Measurements from ENCODE around the gene SLC11A1. TPM values are rescaled to one million over a fixed set of nuclear protein-coding genes. Genes with fewer than 3 reads are reported as not detected.

SLC11A1 gene
- polyA plus RNA-seq, 1 donor (not counting 4 experiments of a cell fraction or from before 2014, with no cell fraction given), result 0.46 TPM

DNA sequence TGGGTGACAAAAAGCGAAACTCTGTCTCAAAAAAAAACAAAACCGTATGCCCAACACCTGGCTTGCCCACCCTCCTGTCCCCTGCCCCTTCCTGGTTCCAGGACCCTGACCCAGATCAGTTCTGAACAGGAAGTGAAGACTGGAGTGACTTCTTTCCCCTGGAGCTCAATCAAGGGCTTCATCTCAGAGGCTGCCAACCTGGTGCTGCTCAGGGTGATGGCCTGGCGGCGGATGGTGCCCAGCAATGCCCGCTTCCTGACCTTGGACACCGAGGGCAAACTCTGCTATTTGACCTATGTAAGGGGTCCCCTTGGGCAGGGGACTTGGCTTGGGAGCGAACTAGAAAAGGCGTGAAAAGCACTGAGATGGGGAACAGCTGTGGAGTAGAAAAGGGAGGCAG lies 19.5 kb upstream of the SLC11A1 start:
- dilution Hi-C loops (cut with MboI; ENCODE audit: extremely low pct_ligation_motif_present, low sequenced_read_pairs), result no loop called here
- no peak for DNase-seq (ENCODE audit: low read depth, low spot score)
- no peaks in the 10 kb centered on the region for H4K20me1 ChIP-seq (ENCODE audit: control insufficient read depth, extremely low read depth, insufficient read depth, low read length)

DNA sequence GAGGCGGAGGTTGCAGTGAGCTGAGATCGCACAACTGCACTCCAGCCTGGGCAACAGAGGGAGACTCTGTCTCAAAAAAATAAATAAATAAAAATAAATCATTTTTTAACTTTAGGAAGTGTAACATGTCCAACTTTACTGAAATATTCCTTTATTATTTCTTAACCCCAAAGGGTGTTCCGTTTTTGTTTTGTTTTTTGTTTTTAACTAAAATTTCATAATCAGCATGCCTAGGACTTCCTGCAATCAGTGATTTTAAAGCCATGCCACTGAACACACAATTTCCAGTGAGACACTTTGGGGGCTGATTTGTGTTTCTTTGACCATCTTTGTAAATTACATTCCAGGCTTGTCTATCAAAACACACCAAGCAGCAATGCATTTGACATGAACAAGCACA lies 18.3 kb upstream of the SLC11A1 start:
- dilution Hi-C loops (cut with MboI; ENCODE audit: extremely low pct_ligation_motif_present, low sequenced_read_pairs), result no loop called here
- no peaks in the 10 kb centered on the region for H3K36me3 ChIP-seq (ENCODE audit: control insufficient read depth in 2 of 2, extremely low read depth in 1 of 2, insufficient read depth in 2 of 2, low read length in 2 of 2)
- peaks cover 4% of the 10 kb centered on the region for H3K4me1 ChIP-seq (ENCODE audit: control insufficient read depth, extremely low read depth, insufficient read depth, low read length)
- no peaks in the 10 kb centered on the region for H4K20me1 ChIP-seq (ENCODE audit: control insufficient read depth, extremely low read depth, insufficient read depth, low read length)
- H3K79me2 ChIP-seq (ENCODE audit: control insufficient read depth, insufficient read depth, low read length), result no peaks in the 10 kb centered on the region
- no peak overlapping the region for H3K4me2 ChIP-seq (ENCODE audit: control insufficient read depth, extremely low read depth, insufficient read depth, low read depth, low read length)
- no peaks in the 10 kb centered on the region for H3K9me3 ChIP-seq (ENCODE audit: control insufficient read depth, low read depth, low read length)
- DNase-seq (ENCODE audit: low read depth, low spot score), result no peak
- H3K27ac ChIP-seq (ENCODE audit: control insufficient read depth, insufficient read depth, low read length), result no peak overlapping the region
- no peak overlapping the region for H3K9ac ChIP-seq (ENCODE audit: control insufficient read depth, extremely low read depth, insufficient read depth, low read length)
- H3K9me1 ChIP-seq (ENCODE audit: control insufficient read depth, extremely low read depth, insufficient read depth, low read length), result no peaks in the 10 kb centered on the region
- no peak for TF ChIP-seq EZH2 (IDR thresholded peaks at IDR 0.05; ENCODE audit: low read length)
- TF ChIP-seq, protein P1, sequence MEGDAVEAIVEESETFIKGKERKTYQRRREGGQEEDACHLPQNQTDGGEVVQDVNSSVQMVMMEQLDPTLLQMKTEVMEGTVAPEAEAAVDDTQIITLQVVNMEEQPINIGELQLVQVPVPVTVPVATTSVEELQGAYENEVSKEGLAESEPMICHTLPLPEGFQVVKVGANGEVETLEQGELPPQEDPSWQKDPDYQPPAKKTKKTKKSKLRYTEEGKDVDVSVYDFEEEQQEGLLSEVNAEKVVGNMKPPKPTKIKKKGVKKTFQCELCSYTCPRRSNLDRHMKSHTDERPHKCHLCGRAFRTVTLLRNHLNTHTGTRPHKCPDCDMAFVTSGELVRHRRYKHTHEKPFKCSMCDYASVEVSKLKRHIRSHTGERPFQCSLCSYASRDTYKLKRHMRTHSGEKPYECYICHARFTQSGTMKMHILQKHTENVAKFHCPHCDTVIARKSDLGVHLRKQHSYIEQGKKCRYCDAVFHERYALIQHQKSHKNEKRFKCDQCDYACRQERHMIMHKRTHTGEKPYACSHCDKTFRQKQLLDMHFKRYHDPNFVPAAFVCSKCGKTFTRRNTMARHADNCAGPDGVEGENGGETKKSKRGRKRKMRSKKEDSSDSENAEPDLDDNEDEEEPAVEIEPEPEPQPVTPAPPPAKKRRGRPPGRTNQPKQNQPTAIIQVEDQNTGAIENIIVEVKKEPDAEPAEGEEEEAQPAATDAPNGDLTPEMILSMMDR (optimal IDR thresholded peaks at IDR 0.05 in 1 of 3, IDR thresholded peaks at IDR 0.05 in 1 of 3, conservative IDR thresholded peaks at IDR 0.05 in 1 of 3; ENCODE audit: extremely low read depth in 1 of 3, insufficient read depth in 2 of 3, low read length in 3 of 3), result no peak
- H2AFZ ChIP-seq (ENCODE audit: control insufficient read depth, low read length), result no peak overlapping the region
- no peak for FAIRE-seq
- no peaks in the 10 kb centered on the region for H3K27me3 ChIP-seq (ENCODE audit: control insufficient read depth, extremely low read depth, insufficient read depth, low read length)
- H3K4me3 ChIP-seq (ENCODE audit: control insufficient read depth in 2 of 3, extremely low read depth in 1 of 3, insufficient read depth in 2 of 3, low read depth in 1 of 3, low read length in 3 of 3), result no peak overlapping the region

More for the DNA sequence above, 19.5 kb upstream of the SLC11A1 start:
- Histone ChIP-seq H3K79me2 (ENCODE audit: control insufficient read depth, insufficient read depth, low read length) (no peaks in the 10 kb centered on the region), H3K9ac (ENCODE audit: control insufficient read depth, extremely low read depth, insufficient read depth, low read length) (no peak overlapping the region), H3K9me1 (ENCODE audit: control insufficient read depth, extremely low read depth, insufficient read depth, low read length) (no peaks in the 10 kb centered on the region), H3K27ac (ENCODE audit: control insufficient read depth, insufficient read depth, low read length) (no peak overlapping the region), H2AFZ (ENCODE audit: control insufficient read depth, low read length) (no peak overlapping the region), H3K4me3 (ENCODE audit: control insufficient read depth in 2 of 3, extremely low read depth in 1 of 3, insufficient read depth in 2 of 3, low read depth in 1 of 3, low read length in 3 of 3) (no peak overlapping the region), H3K27me3 (ENCODE audit: control insufficient read depth, extremely low read depth, insufficient read depth, low read length) (no peaks in the 10 kb centered on the region), H3K4me2 (ENCODE audit: control insufficient read depth, extremely low read depth, insufficient read depth, low read depth, low read length) (no peak overlapping the region), H3K9me3 (ENCODE audit: control insufficient read depth, low read depth, low read length) (no peaks in the 10 kb centered on the region), H3K36me3 (ENCODE audit: control insufficient read depth in 2 of 2, extremely low read depth in 1 of 2, insufficient read depth in 2 of 2, low read length in 2 of 2) (no peaks in the 10 kb centered on the region), H3K4me1 (ENCODE audit: control insufficient read depth, extremely low read depth, insufficient read depth, low read length) (peaks cover 4% of the 10 kb centered on the region)
- TF ChIP-seq EZH2 (IDR thresholded peaks at IDR 0.05; ENCODE audit: low read length), result no peak
- TF ChIP-seq, protein P1 (optimal IDR thresholded peaks at IDR 0.05 in 1 of 3, IDR thresholded peaks at IDR 0.05 in 1 of 3, conservative IDR thresholded peaks at IDR 0.05 in 1 of 3; ENCODE audit: extremely low read depth in 1 of 3, insufficient read depth in 2 of 3, low read length in 3 of 3), result no peak
- FAIRE-seq, result no peak

Data from keratinocyte (primary cell).